WTC11 (cell line): ENCODE results near the gene GPR37.

Experiments used
- TF ChIP-seq, protein P1 (sequence below): fragments of 250-450 bp; sonication (Bioruptor Pico); IDR thresholded peaks from 2 replicates; pipeline ENCODE4 v1.9.0; 2021; ENCODE audit warnings: mild to moderate bottlenecking
- TF ChIP-seq, protein P2 (sequence below): sonication (generic); formaldehyde crosslinking; IDR thresholded peaks from 2 replicates; pipeline ENCODE4 v1.8.0; 2022; ENCODE audit warnings: mild to moderate bottlenecking, missing genetic modification reagents

DNA sequence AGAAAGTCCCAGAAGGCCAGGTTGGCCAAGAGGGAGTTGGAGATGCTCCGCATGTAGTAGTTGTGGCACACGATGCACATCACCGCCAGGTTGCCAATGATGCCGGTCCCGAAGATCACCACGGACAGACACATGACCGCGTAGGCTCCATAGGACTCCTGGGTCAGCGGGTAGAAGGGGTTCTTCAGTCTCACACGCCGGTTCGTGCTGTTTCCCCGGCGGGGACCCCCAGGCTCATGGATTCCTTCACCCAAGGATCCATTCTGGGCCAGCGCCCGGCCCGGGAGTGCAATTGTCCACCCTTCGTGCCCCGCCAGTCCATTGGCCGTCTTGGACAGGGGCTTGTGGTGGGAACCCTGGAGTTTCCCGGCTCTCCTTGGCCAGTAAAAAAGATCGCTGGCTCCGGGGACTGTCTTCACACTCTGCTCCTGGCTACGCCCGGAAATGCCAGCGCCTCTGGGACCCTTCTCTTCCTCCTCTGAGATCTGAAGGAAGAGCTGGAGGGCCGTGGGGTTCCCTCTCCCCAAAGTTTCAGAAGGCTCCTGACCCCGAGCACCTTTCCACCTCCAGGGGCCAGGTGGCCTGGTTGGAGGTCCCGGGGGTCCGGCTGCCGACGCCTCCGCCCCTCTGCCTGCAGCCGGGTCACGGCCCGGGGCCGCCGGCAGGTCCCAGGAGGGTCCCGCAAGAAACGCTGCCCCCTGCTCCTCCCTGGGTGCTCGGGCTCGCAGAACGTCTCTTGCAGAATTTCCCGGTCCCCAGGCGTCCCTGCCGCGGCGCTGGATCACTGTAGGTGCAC is 1.3 kb downstream of the GPR37 start:
- TF ChIP-seq, protein P1, sequence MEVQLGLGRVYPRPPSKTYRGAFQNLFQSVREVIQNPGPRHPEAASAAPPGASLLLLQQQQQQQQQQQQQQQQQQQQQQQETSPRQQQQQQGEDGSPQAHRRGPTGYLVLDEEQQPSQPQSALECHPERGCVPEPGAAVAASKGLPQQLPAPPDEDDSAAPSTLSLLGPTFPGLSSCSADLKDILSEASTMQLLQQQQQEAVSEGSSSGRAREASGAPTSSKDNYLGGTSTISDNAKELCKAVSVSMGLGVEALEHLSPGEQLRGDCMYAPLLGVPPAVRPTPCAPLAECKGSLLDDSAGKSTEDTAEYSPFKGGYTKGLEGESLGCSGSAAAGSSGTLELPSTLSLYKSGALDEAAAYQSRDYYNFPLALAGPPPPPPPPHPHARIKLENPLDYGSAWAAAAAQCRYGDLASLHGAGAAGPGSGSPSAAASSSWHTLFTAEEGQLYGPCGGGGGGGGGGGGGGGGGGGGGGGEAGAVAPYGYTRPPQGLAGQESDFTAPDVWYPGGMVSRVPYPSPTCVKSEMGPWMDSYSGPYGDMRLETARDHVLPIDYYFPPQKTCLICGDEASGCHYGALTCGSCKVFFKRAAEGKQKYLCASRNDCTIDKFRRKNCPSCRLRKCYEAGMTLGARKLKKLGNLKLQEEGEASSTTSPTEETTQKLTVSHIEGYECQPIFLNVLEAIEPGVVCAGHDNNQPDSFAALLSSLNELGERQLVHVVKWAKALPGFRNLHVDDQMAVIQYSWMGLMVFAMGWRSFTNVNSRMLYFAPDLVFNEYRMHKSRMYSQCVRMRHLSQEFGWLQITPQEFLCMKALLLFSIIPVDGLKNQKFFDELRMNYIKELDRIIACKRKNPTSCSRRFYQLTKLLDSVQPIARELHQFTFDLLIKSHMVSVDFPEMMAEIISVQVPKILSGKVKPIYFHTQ (CRISPR knock-in tag) = no peak
- TF ChIP-seq, protein P2, sequence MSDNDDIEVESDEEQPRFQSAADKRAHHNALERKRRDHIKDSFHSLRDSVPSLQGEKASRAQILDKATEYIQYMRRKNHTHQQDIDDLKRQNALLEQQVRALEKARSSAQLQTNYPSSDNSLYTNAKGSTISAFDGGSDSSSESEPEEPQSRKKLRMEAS (CRISPR knock-in tag) = no peak; the same call in 1 of the 2 replicates
